ENCODE measurements around the gene CLCA2.

Gene CLCA2

DNA sequence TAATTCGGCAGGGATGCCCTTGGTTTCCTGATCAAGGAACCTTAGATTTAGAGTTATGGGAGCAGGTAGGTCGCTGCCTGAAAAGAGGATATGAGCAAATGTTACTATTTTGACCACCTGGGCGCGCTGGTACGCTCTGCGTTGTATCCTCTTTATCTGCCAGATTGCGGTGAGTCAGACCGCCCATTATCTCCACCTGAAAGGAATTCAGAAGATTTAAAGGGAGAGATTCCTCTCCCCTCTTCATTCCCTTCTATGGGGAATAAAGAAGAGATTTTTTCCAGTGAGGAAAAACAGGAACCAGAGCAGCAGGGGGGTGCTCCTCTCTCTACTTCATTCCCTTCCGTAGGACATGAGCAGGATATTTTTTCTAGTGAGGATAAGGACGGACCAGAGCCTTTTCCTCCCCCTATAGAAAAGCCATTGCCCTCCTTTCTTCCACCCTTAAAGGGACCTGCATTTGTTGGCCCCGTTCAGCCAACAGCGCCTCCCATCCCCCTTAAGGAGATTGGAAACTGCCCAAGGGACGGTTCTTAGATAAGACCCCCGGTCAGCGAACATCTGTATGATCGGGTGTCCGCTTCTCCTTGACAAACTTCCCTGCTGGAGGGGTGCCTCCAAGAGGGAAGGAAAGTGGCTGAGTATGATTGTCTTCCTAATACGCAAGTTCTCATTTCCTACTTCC, 78.9 kb downstream of the CLCA2 start:
- TF ChIP-seq SIN3A (IDR thresholded peaks at IDR 0.05; ENCODE audit: borderline replicate concordance, insufficient read depth, low read length) (no peak), POLR2AphosphoS5 (IDR thresholded peaks at IDR 0.05; ENCODE audit: low read depth, low read length) (no peak), TAF1 (IDR thresholded peaks at IDR 0.05; ENCODE audit: borderline replicate concordance, insufficient read depth, low read length) (no peak), FOXP2 (optimal IDR thresholded peaks at IDR 0.05; ENCODE audit: borderline replicate concordance, extremely low read depth, extremely low read length, insufficient read depth) (no peak)
- TF ChIP-seq, protein P1, sequence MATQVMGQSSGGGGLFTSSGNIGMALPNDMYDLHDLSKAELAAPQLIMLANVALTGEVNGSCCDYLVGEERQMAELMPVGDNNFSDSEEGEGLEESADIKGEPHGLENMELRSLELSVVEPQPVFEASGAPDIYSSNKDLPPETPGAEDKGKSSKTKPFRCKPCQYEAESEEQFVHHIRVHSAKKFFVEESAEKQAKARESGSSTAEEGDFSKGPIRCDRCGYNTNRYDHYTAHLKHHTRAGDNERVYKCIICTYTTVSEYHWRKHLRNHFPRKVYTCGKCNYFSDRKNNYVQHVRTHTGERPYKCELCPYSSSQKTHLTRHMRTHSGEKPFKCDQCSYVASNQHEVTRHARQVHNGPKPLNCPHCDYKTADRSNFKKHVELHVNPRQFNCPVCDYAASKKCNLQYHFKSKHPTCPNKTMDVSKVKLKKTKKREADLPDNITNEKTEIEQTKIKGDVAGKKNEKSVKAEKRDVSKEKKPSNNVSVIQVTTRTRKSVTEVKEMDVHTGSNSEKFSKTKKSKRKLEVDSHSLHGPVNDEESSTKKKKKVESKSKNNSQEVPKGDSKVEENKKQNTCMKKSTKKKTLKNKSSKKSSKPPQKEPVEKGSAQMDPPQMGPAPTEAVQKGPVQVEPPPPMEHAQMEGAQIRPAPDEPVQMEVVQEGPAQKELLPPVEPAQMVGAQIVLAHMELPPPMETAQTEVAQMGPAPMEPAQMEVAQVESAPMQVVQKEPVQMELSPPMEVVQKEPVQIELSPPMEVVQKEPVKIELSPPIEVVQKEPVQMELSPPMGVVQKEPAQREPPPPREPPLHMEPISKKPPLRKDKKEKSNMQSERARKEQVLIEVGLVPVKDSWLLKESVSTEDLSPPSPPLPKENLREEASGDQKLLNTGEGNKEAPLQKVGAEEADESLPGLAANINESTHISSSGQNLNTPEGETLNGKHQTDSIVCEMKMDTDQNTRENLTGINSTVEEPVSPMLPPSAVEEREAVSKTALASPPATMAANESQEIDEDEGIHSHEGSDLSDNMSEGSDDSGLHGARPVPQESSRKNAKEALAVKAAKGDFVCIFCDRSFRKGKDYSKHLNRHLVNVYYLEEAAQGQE (IDR thresholded peaks at IDR 0.05; ENCODE audit: insufficient read depth in 1 of 2, low read depth in 2 of 2, low read length in 2 of 2), result no peak

DNA sequence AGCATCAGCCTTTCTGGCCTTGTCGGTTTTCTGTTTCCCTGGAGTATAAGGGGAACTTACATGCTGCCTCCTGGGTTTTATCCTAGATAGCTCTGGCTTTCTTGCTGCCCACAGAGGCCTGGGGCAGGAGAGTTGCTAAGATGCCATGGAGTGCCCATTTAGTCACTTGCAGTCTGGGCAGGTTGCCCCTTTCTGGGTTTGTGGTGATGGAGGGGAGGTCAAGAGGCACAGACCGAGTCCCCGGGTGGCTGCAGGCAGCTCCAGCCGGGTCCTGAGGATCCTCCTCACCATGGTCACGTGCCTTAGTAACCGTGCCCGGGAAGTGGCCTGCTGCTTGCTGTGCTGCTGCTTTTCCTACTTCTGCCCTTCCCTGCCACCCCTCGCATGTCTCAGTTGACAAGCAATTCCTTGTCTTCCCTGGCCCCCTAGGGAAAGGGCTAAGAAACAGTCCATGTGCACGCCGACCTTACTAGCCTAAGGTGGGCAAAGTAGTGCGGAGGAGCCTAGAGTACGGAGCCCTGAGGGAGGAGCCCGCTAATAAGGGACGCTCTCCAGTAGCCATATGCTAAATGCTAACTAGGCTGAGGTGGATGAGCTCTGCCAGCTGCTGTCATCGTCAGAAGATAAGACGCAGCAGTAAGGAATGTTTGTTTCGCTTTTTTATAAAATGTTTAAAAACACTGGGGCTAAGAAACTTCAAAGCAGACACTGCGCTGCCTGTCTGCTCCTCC, 79.6 kb downstream of the CLCA2 start:
- TF ChIP-seq FOXP2 (optimal IDR thresholded peaks at IDR 0.05; ENCODE audit: borderline replicate concordance, extremely low read depth, extremely low read length, insufficient read depth) (no peak), POLR2AphosphoS5 (IDR thresholded peaks at IDR 0.05; ENCODE audit: low read depth, low read length) (no peak), SIN3A (IDR thresholded peaks at IDR 0.05; ENCODE audit: borderline replicate concordance, insufficient read depth, low read length) (no peak), TAF1 (IDR thresholded peaks at IDR 0.05; ENCODE audit: borderline replicate concordance, insufficient read depth, low read length) (no peak)
- TF ChIP-seq, protein P1 (IDR thresholded peaks at IDR 0.05; ENCODE audit: insufficient read depth in 1 of 2, low read depth in 2 of 2, low read length in 2 of 2), result no peak

DNA sequence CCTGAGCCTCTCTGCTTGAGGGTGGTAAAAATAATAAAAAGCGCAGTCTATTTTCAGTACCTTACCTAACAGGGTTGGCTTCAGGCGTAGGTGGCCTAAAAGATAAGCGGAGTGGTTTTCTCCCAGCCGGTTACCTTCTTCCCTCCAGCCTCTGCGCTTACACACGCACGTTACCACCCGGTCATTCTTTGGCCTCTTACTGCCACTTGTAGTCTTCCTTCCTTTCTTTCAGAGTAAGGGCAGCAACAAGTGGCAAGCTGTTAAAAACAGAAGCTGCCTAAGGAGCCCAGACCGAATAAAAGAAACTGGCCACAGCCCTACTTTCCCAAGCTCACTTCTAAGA, 80.1 kb downstream of the CLCA2 start:
- TF ChIP-seq FOXP2 (optimal IDR thresholded peaks at IDR 0.05; ENCODE audit: borderline replicate concordance, extremely low read depth, extremely low read length, insufficient read depth), result no peak
- TF ChIP-seq POLR2AphosphoS5 (IDR thresholded peaks at IDR 0.05; ENCODE audit: low read depth, low read length), result no peak
- TF ChIP-seq TAF1 (IDR thresholded peaks at IDR 0.05; ENCODE audit: borderline replicate concordance, insufficient read depth, low read length), result no peak
- TF ChIP-seq SIN3A (IDR thresholded peaks at IDR 0.05; ENCODE audit: borderline replicate concordance, insufficient read depth, low read length), result no peak
- TF ChIP-seq, protein P1 (IDR thresholded peaks at IDR 0.05; ENCODE audit: insufficient read depth in 1 of 2, low read depth in 2 of 2, low read length in 2 of 2), result no peak

DNA sequence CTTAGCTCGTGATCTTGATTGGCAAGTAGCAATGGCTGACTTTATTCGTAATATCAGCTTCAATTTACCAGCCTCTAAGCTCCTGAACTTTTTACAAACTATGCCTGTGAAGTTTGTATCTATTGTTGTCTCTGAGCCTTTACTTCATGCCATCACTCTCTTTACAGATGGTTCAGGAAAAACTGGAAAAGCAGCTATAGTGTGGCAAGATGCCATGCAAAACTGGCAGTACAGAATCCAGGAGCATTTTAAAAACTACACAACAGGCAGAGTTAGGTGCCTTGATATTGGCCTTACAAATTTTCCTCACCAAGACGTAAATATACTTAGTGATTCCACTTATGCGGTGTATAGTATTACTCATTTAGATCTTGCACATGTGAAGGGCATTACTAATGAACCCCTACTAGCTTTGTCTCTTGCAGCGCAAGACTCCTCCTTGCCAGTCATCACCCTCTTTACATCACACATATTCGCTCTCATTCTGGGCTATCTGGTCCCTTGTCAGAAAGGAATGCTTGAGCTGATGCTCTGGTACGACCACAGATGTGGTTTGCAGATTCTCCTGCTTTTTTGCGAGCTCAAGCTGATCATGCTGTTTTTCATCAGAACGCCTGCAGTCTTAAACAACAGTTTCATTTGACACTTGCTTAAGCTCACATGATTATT, 81.1 kb downstream of the CLCA2 start:
- TF ChIP-seq POLR2AphosphoS5 (IDR thresholded peaks at IDR 0.05; ENCODE audit: low read depth, low read length), result no peak
- no peak for TF ChIP-seq TAF1 (IDR thresholded peaks at IDR 0.05; ENCODE audit: borderline replicate concordance, insufficient read depth, low read length)
- TF ChIP-seq SIN3A (IDR thresholded peaks at IDR 0.05; ENCODE audit: borderline replicate concordance, insufficient read depth, low read length), result no peak
- TF ChIP-seq, protein P1 (IDR thresholded peaks at IDR 0.05; ENCODE audit: insufficient read depth in 1 of 2, low read depth in 2 of 2, low read length in 2 of 2), result no peak

Measured in PFSK-1 (cell line).